IMR-90 (cell line): ENCODE results near the gene ZNF213. TPM values are rescaled to one million over a fixed set of nuclear protein-coding genes. Genes with fewer than 3 reads are reported as not detected.

Experiments used
- ATAC-seq: fragments of 200-7000 bp; cut with Tn5 transposase; 2 replicates; pipeline ENCODE4 v1.9.1; 2020; ENCODE audit warnings: low read depth, mild to moderate bottlenecking, moderate library complexity
- BruUV-seq: library from RNA; stranded (reverse); fragments of 400-500 nt; replicated peaks from 2 replicates; lab custom pipeline; 2021; lab: Mats Ljungman, UMichigan
- CTCF ChIA-PET: fragments of 300-600 bp; formaldehyde crosslinking; extraction: SDS; loops from one replicate; lab custom pipeline; 2021; ENCODE audit warnings: antibody characterized with exemption; lab: Yijun Ruan, JAX
- POLR2A ChIA-PET: fragments of 300-600 bp; sonication (Branson Sonifier 250); formaldehyde crosslinking; loops from one replicate; lab custom pipeline; 2022; ENCODE audit warnings: antibody characterized with exemption; ENCODE audit not compliant: unreplicated experiment; lab: Charles Lee
- DNase-seq: peaks from one replicate; pipeline ENCODE4 v3.0.0; 2013
- H2AFZ ChIP-seq: replicated peaks from 2 replicates; pipeline ENCODE3; 2013; ENCODE audit warnings: low read length, mild to moderate bottlenecking; ENCODE audit not compliant: poor library complexity
- H2AK5ac ChIP-seq: 2 replicates; pipeline ENCODE4 v1.6.1; 2013; ENCODE audit warnings: low read depth, low read length, inconsistent platforms
- H2AK9ac ChIP-seq: replicated peaks from 2 replicates; pipeline ENCODE3; 2013; ENCODE audit warnings: mild to moderate bottlenecking, low read depth, low read length, moderate library complexity; ENCODE audit not compliant: poor library complexity
- H2BK120ac ChIP-seq: 2 replicates; pipeline ENCODE4 v1.6.1; 2013; ENCODE audit warnings: low read depth, low read length, inconsistent platforms
- H2BK15ac ChIP-seq: 3 replicates; pipeline ENCODE4 v1.6.1; 2013; ENCODE audit warnings: low read depth, low read length, inconsistent platforms
- H2BK20ac ChIP-seq: 2 replicates; pipeline ENCODE4 v1.6.1; 2013; ENCODE audit warnings: low read depth, mild to moderate bottlenecking, inconsistent platforms, low read length, moderate library complexity
- H2BK5ac ChIP-seq: 2 replicates; pipeline ENCODE4 v1.6.1; 2013; ENCODE audit warnings: mild to moderate bottlenecking, low read depth, low read length, inconsistent platforms; ENCODE audit not compliant: poor library complexity, severe bottlenecking
- H3K14ac ChIP-seq: replicated peaks from 2 replicates; pipeline ENCODE4 v1.6.1; 2013; ENCODE audit warnings: low read depth, low read length, inconsistent platforms
- H3K18ac ChIP-seq: 2 replicates; pipeline ENCODE4 v1.6.1; 2013; ENCODE audit warnings: low read depth, low read length, control low read depth
- H3K23ac ChIP-seq: 2 replicates; pipeline ENCODE4 v1.6.1; 2013; ENCODE audit warnings: low read depth, low read length, inconsistent platforms
- H3K27ac ChIP-seq: 2 replicates; pipeline ENCODE4 v1.5.1; 2013; ENCODE audit warnings: mild to moderate bottlenecking, control low read depth, low read length; ENCODE audit not compliant: insufficient read depth
- H3K27me3 ChIP-seq: 2 replicates; pipeline ENCODE4 v1.6.1; 2013; ENCODE audit warnings: low read length; ENCODE audit not compliant: control insufficient read depth, insufficient read depth
- H3K36me3 ChIP-seq: 2 replicates; pipeline ENCODE4 v1.6.1; 2013; ENCODE audit warnings: low read length, mixed read lengths; ENCODE audit not compliant: control insufficient read depth, insufficient read depth
- H3K4ac ChIP-seq: 2 replicates; pipeline ENCODE4 v1.6.1; 2013; ENCODE audit warnings: low read depth, low read length, inconsistent platforms
- H3K4me1 ChIP-seq: 2 replicates; pipeline ENCODE4 v1.6.1; 2013; ENCODE audit warnings: low read length, mixed read lengths; ENCODE audit not compliant: control insufficient read depth, insufficient read depth
- H3K4me2 ChIP-seq: 2 replicates; pipeline ENCODE4 v1.6.1; 2013; ENCODE audit warnings: low read depth, mild to moderate bottlenecking, control low read depth, low read length, moderate library complexity
- H3K4me3 ChIP-seq: 2 replicates; pipeline ENCODE4 v1.5.1; 2013; ENCODE audit warnings: low read depth, mild to moderate bottlenecking, control low read depth, low read length, moderate library complexity; ENCODE audit not compliant: insufficient read depth
- H3K56ac ChIP-seq: 2 replicates; pipeline ENCODE4 v1.6.1; 2013; ENCODE audit warnings: low read length, inconsistent platforms; ENCODE audit not compliant: insufficient read depth; ENCODE audit errors: extremely low read depth
- H3K79me1 ChIP-seq, 2 experiments: 2 replicates each; pipeline ENCODE4 v1.6.1; 2013; ENCODE audit warnings: low read length in 2 of 2, inconsistent platforms in 1 of 2, low read depth in 1 of 2
- H3K9ac ChIP-seq: 2 replicates; pipeline ENCODE4 v1.6.1; 2013; ENCODE audit warnings: low read depth, low read length, control low read depth
- H3K9me1 ChIP-seq: 2 replicates; pipeline ENCODE4 v1.6.1; 2013; ENCODE audit warnings: low read length, inconsistent platforms; ENCODE audit not compliant: insufficient read depth
- H3K9me3 ChIP-seq: 2 replicates; pipeline ENCODE4 v1.6.1; 2013; ENCODE audit warnings: low read length; ENCODE audit not compliant: control insufficient read depth, insufficient read depth
- H4K20me1 ChIP-seq: 2 replicates; pipeline ENCODE4 v1.6.1; 2013; ENCODE audit warnings: low read length, inconsistent platforms; ENCODE audit not compliant: insufficient read depth
- H4K5ac ChIP-seq: 2 replicates; pipeline ENCODE4 v1.6.1; 2013; ENCODE audit warnings: mild to moderate bottlenecking, low read depth, low read length, control low read depth
- H4K8ac ChIP-seq, 2 experiments: 2 replicates each; pipeline ENCODE4 v1.6.1; 2013; ENCODE audit warnings: low read depth in 2 of 2, low read length in 2 of 2, control low read depth in 1 of 2, inconsistent platforms in 1 of 2
- H4K91ac ChIP-seq: 2 replicates; pipeline ENCODE4 v1.6.1; 2013; ENCODE audit warnings: low read depth, low read length, inconsistent platforms; ENCODE audit not compliant: insufficient read depth
- MAZ ChIP-seq: IDR thresholded peaks from 2 replicates; pipeline ENCODE4 v1.6.1; 2012; ENCODE audit warnings: low read depth, mild to moderate bottlenecking, low read length, improper control_type of control experiment, moderate library complexity, borderline replicate concordance
- MXI1 ChIP-seq: IDR thresholded peaks from 2 replicates; pipeline ENCODE4 v1.6.1; 2012; ENCODE audit warnings: low read depth, mild to moderate bottlenecking, low read length, moderate library complexity, borderline replicate concordance
- NFE2L2 ChIP-seq: fragments of 150-350 bp; IDR thresholded peaks from 2 replicates; pipeline ENCODE4 v1.6.1; 2016; ENCODE audit warnings: low read depth, mild to moderate bottlenecking, low read length
- POLR2A ChIP-seq: IDR thresholded peaks from 2 replicates; pipeline ENCODE4 v1.6.1; 2012; ENCODE audit warnings: mild to moderate bottlenecking, low read depth, low read length
- whole genome bisulfite sequencing, 2 experiments: methylation state at CpG; one replicate each; pipeline versions ENCODE4 v1.1.5 to v1.1.7; 2013; ENCODE audit warnings: missing lambda C conversion rate in 2 of 2; ENCODE audit not compliant: insufficient read length in 1 of 2; ENCODE audit errors: extremely low coverage in 2 of 2; 5-methylcytosine and 5-hydroxymethylcytosine counted together
- dilution Hi-C: fragments of 300-500 bp; cut with HindIII; formaldehyde crosslinking; loops from one replicate; pipeline ENCODE4 v1.14.3; 2018; ENCODE audit warnings: low sequenced_read_pairs; ENCODE audit not compliant: unreplicated experiment
- in situ Hi-C: fragments of 300-500 bp; cut with MboI; formaldehyde crosslinking; loops from 3 replicates; pipeline ENCODE4 v1.14.3; 2019; ENCODE audit warnings: low sequenced_read_pairs, inconsistent platforms, mixed read lengths
- intact Hi-C: fragments of 100-400 bp; cut with micrococcal nuclease; formaldehyde crosslinking; loops from 2 replicates; pipeline ENCODE4 v1.10.0; 2022
- polyA plus RNA-seq, 3 experiments: library from polyadenylated mRNA; depleted of rRNA; stranded (reverse); fragments of >200 nt; gene quantifications; 2 replicates each; pipeline ENCODE4 v1.2.3, GENCODE V29; 2012; ENCODE audit warnings: low replicate concordance in 1 of 3
- total RNA-seq: library from RNA; depleted of rRNA; stranded (reverse); fragments of >200 nt; gene quantifications from 2 replicates; pipeline ENCODE4 v1.2.3, GENCODE V29; 2012

ZNF213 gene
- total and polyA plus RNA-seq, 2 of the 4 experiments (the other 2 are of a cell fraction): 0.72 to 4.0 TPM

DNA sequence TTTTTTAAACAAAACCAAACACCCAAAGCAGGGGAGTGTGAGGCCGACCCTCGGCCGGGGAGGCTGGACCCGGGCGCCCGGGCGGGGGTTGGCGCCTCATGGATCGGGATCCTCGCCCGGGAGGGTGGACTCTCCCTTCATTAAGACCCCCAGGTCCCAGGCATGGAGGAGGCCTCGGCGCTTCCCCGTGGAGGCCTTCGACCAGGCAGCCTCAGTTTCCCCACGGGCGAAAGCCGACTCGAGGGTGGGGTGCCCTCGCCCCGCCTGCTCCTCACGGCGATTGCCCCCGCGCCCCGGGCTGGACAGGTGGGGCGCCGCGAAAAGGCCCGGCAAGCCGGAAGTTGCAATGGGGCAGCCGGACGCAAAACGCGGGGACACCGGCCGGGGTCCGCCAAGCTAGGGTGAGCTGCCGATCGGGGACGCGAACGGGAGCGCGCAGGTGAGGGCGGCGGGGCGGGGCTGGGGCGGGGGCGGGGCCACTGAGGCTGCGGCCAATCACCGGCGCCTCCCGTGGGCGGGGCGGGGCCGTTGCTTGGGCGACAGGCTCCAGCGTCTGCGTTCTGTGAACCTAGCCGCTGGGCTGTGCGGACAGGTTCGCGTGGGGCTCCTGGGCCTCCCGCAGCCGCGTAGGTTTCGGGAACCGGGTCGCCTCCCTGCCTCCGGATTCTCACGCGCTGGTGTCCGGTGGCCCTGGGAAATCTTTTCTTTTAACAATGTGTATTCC, 28.5 kb upstream of the ZNF213 start:
- Histone ChIP-seq H3K9me3 (no peaks in the 10 kb centered on the region), H3K9me1 (peaks cover 4% of the 10 kb centered on the region), H3K4me2 (peak overlapping the region; percentile 96), H3K9ac (peak overlapping the region; percentile 79; the same call in 1 of the 2 replicates), H3K79me1 (no peaks in the 10 kb centered on the region), H3K18ac (no peak overlapping the region), H3K56ac (peak overlapping the region; percentile 52; the same call in 1 of the 2 replicates), H4K5ac (peak overlapping the region; percentile 99), H2AFZ (peak overlapping the region; percentile 100), H2BK20ac (no peak overlapping the region), H3K36me3 (no peaks in the 10 kb centered on the region), H4K8ac (peak overlapping the region; percentile 90 to 95), H4K91ac (peak overlapping the region; percentile 78), H3K23ac (no peak overlapping the region), H2BK5ac (peak overlapping the region; percentile 63), H4K20me1 (no peaks in the 10 kb centered on the region), H2BK15ac (no peak overlapping the region), H3K4me1 (no peaks in the 10 kb centered on the region), H2AK5ac (no peak overlapping the region), H3K4me3 (peak overlapping the region; percentile 87), H3K27me3 (no peaks in the 10 kb centered on the region), H3K27ac (peak overlapping the region; percentile 78), H2AK9ac (peak overlapping the region; percentile 96), H3K14ac (peak overlapping the region; percentile 91), H3K4ac (peak overlapping the region; percentile 89), H2BK120ac (0 out of 2 replicates have a peak overlapping the region, but pooled peaks have one; percentile 6)
- ChIA-PET POLR2A (interaction anchor here (0.6 to 0.7 kb wide), 2 partner anchors 10 to 13 kb away, joined by 3 to 12 read pairs; no protein-coding TSS in a partner anchor), CTCF (no interaction called here)
- in situ Hi-C loops: no loop called here
- 0 out of 2 replicates have a peak, but pooled peaks have one; percentile 54 for TF ChIP-seq MXI1
- peak; percentile 81; the same call in 1 of the 2 replicates for TF ChIP-seq MAZ
- 0 out of 2 replicates have a peak, but pooled peaks have one; percentile 12 for TF ChIP-seq POLR2A
- no peak for TF ChIP-seq NFE2L2
- 1% methylated on average over 49 of the region's 74 CpGs; no CpG with 5 or more reads in 1 of the 2 experiments for WGBS, 2 experiments
- BruUV-seq: no TSS peak
- intact Hi-C loops: loop anchor here (2.0 kb wide), 1 partner anchor 48 kb away; no protein-coding TSS in a partner anchor
- ATAC-seq (peak; percentile 99), DNase-seq (peak; percentile 89)
- dilution Hi-C loops: no loop called here
